ENCODE data around the gene NHSL2.
A peak's percentile ranks its signal among the peaks of the same experiment; 100 is the strongest.

GRCh38 chrX:72079607-72080006, 169.0 kb downstream of the NHSL2 start:
- TF ChIP-seq CTCF (IDR thresholded peaks at IDR 0.05): no peak
- peak in 1 of 2 donors; percentile 37 for TF ChIP-seq EP300 (IDR thresholded peaks at IDR 0.05)
- no peak for TF ChIP-seq POLR2A (IDR thresholded peaks at IDR 0.05)
